Measurements from ENCODE around the gene ENHO.

GRCh38 chr9:34541540-34541939 lies 18.8 kb upstream of the ENHO start:
- TF ChIP-seq CTCF (IDR thresholded peaks at IDR 0.05) (no peak), POLR2A (IDR thresholded peaks at IDR 0.05) (no peak)

Data from testis (tissue), 2 donors.